NB4 (cell line): ENCODE data around the gene SNAI3.

Source experiments
- DNase-seq: peaks from one replicate; pipeline ENCODE4 v3.0.0; 2010; ENCODE audit warnings: low read depth
- H3K4me3 ChIP-seq: one replicate; pipeline ENCODE4 v1.5.1; 2011; ENCODE audit warnings: mild to moderate bottlenecking, low read depth, low read length, moderate library complexity
- CTCF ChIP-seq: IDR thresholded peaks from one replicate; pipeline ENCODE4 v1.5.1; 2012; ENCODE audit warnings: low read depth, low read length
- MAX ChIP-seq: IDR thresholded peaks from 2 replicates; pipeline ENCODE4 v1.6.1; 2011; ENCODE audit warnings: low read depth, low read length
- MYC ChIP-seq: IDR thresholded peaks from 2 replicates; pipeline ENCODE4 v1.6.1; 2011; ENCODE audit warnings: low read depth, low read length
- POLR2A ChIP-seq: IDR thresholded peaks from 2 replicates; pipeline ENCODE4 v1.6.1; 2011; ENCODE audit warnings: mild to moderate bottlenecking; ENCODE audit not compliant: insufficient read length; ENCODE audit errors: extremely low read depth

Gene SNAI3

GRCh38 chr16:88654363-88655052 lies 31.8 kb downstream of the SNAI3 start:
- TF ChIP-seq POLR2A (no peak), MYC (no peak), CTCF (no peak), MAX (no peak)
- no peak overlapping the region for H3K4me3 ChIP-seq
- no peak for DNase-seq

- H3K4me3 ChIP-seq: no peak overlapping the region
- TF ChIP-seq POLR2A (no peak), MYC (no peak), MAX (no peak), CTCF (no peak)
- no peak for DNase-seq
Measured at GRCh38 chr16:88653596-88654362, 32.5 kb downstream of the SNAI3 start.

- no peak overlapping the region for H3K4me3 ChIP-seq
- DNase-seq: no peak
- TF ChIP-seq MYC (no peak), CTCF (no peak), POLR2A (no peak), MAX (no peak)
Measured at GRCh38 chr16:88653101-88653500, 33.2 kb downstream of the SNAI3 start.

GRCh38 chr16:88652762-88653063 lies 33.6 kb downstream of the SNAI3 start:
- no peak for DNase-seq
- no peak overlapping the region for H3K4me3 ChIP-seq
- TF ChIP-seq CTCF (no peak), MAX (no peak), MYC (no peak), POLR2A (no peak)

GRCh38 chr16:88651989-88652761 lies 34.1 kb downstream of the SNAI3 start:
- no peak overlapping the region for H3K4me3 ChIP-seq
- TF ChIP-seq MAX (no peak), MYC (no peak), CTCF (no peak), POLR2A (no peak)
- DNase-seq: no peak
